Measurements from ENCODE around the gene CNOT11. TPM values are rescaled to one million over a fixed set of nuclear protein-coding genes. Genes with fewer than 3 reads are reported as not detected.

Gene CNOT11
- total RNA-seq, 1 donor from 2014 or later, result 38.3 TPM

GRCh38 chr2:101223814-101224231, 28.9 kb upstream of the CNOT11 start:
- Mint-ChIP-seq H3K4me3 (no peak overlapping the region), H3K4me1 (no peaks in the 10 kb centered on the region), H3K27ac (no peak overlapping the region), H3K9me3 (no peaks in the 10 kb centered on the region), H3K27me3 (ENCODE audit: low read depth) (no peaks in the 10 kb centered on the region), H3K36me3 (no peaks in the 10 kb centered on the region)
- no peak for DNase-seq (ENCODE audit: low spot score in 2 of 2, unreplicated experiment in 2 of 2)
- TF ChIP-seq CTCF (IDR thresholded peaks at IDR 0.05; ENCODE audit: unreplicated experiment), result no peak

- no peak for DNase-seq (ENCODE audit: low spot score in 2 of 2, unreplicated experiment in 2 of 2)
- no peaks in the 10 kb centered on the region for H3K27me3 Mint-ChIP-seq (ENCODE audit: low read depth)
- peaks cover 17% of the 10 kb centered on the region for H3K9me3 Mint-ChIP-seq
- no peak for TF ChIP-seq CTCF (IDR thresholded peaks at IDR 0.05; ENCODE audit: unreplicated experiment)
- H3K36me3 Mint-ChIP-seq, result no peaks in the 10 kb centered on the region
- no peak overlapping the region for H3K27ac Mint-ChIP-seq
- no peaks in the 10 kb centered on the region for H3K4me1 Mint-ChIP-seq
- no peak overlapping the region for H3K4me3 Mint-ChIP-seq
These were observed 22.1 kb upstream of the CNOT11 start for GRCh38 chr2:101230541-101231001.

- H3K27ac Mint-ChIP-seq, result no peak overlapping the region
- no peaks in the 10 kb centered on the region for H3K27me3 Mint-ChIP-seq (ENCODE audit: low read depth)
- TF ChIP-seq CTCF (IDR thresholded peaks at IDR 0.05; ENCODE audit: unreplicated experiment), result no peak
These were observed 21.4 kb upstream of the CNOT11 start for GRCh38 chr2:101231240-101231639.

GRCh38 chr2:101231937-101232730, 20.6 kb upstream of the CNOT11 start:
- Mint-ChIP-seq H3K4me1 (no peaks in the 10 kb centered on the region), H3K27ac (no peak overlapping the region), H3K27me3 (ENCODE audit: low read depth) (no peaks in the 10 kb centered on the region), H3K4me3 (no peak overlapping the region), H3K9me3 (peaks cover 23% of the 10 kb centered on the region), H3K36me3 (no peaks in the 10 kb centered on the region)
- no peak for DNase-seq (ENCODE audit: low spot score in 2 of 2, unreplicated experiment in 2 of 2)
- TF ChIP-seq CTCF (IDR thresholded peaks at IDR 0.05; ENCODE audit: unreplicated experiment), result no peak

More at GRCh38 chr2:101231240-101231639, 21.4 kb upstream of the CNOT11 start:
- no peak for DNase-seq (ENCODE audit: low spot score in 2 of 2, unreplicated experiment in 2 of 2)
- Mint-ChIP-seq H3K4me3 (no peak overlapping the region), H3K9me3 (peaks cover 23% of the 10 kb centered on the region), H3K36me3 (no peaks in the 10 kb centered on the region), H3K4me1 (no peaks in the 10 kb centered on the region)

- Mint-ChIP-seq H3K9me3 (peaks cover 23% of the 10 kb centered on the region), H3K4me1 (peaks cover under 1% of the 10 kb centered on the region), H3K36me3 (no peaks in the 10 kb centered on the region), H3K27ac (no peak overlapping the region), H3K27me3 (ENCODE audit: low read depth) (no peaks in the 10 kb centered on the region), H3K4me3 (no peak overlapping the region)
- DNase-seq (ENCODE audit: low spot score in 2 of 2, unreplicated experiment in 2 of 2), result no peak
- TF ChIP-seq CTCF (IDR thresholded peaks at IDR 0.05; ENCODE audit: unreplicated experiment), result no peak
These were observed 19.9 kb upstream of the CNOT11 start for GRCh38 chr2:101232770-101233169.
